ENCODE data around the gene MTERF4. TPM values are rescaled to one million over a fixed set of nuclear protein-coding genes. Genes with fewer than 3 reads are reported as not detected.
A peak's percentile ranks its signal among the peaks of the same experiment; 100 is the strongest.

Gene MTERF4
- total RNA-seq, 1 donor from 2014 or later: 63.5 TPM

- no peaks in the 10 kb centered on the region for H3K36me3 Mint-ChIP-seq (ENCODE audit: unreplicated experiment)
Measured at GRCh38 chr2:241142063-241142462, 40.0 kb upstream of the MTERF4 start.

GRCh38 chr2:241141214-241141770, 39.2 kb upstream of the MTERF4 start:
- Mint-ChIP-seq H3K4me1 (ENCODE audit: low read depth, unreplicated experiment) (no peaks in the 10 kb centered on the region), H3K36me3 (ENCODE audit: unreplicated experiment) (no peaks in the 10 kb centered on the region), H3K4me3 (ENCODE audit: unreplicated experiment) (no peak overlapping the region), H3K9me3 (ENCODE audit: unreplicated experiment) (peaks cover 4% of the 10 kb centered on the region), H3K27ac (ENCODE audit: unreplicated experiment) (no peak overlapping the region), H3K27me3 (ENCODE audit: unreplicated experiment) (peaks cover 7% of the 10 kb centered on the region)
- DNase-seq: no peak
- no peak for TF ChIP-seq CTCF (IDR thresholded peaks at IDR 0.05; ENCODE audit: partially characterized antibody, unreplicated experiment)

More at GRCh38 chr2:241142063-241142462, 40.0 kb upstream of the MTERF4 start:
- TF ChIP-seq CTCF (IDR thresholded peaks at IDR 0.05; ENCODE audit: partially characterized antibody, unreplicated experiment): no peak
- Mint-ChIP-seq H3K4me3 (ENCODE audit: unreplicated experiment) (no peak overlapping the region), H3K4me1 (ENCODE audit: low read depth, unreplicated experiment) (no peaks in the 10 kb centered on the region), H3K9me3 (ENCODE audit: unreplicated experiment) (peaks cover 4% of the 10 kb centered on the region), H3K27me3 (ENCODE audit: unreplicated experiment) (peaks cover 7% of the 10 kb centered on the region), H3K27ac (ENCODE audit: unreplicated experiment) (peak overlapping the region; percentile 62)
- no peak for DNase-seq

GRCh38 chr2:241140445-241140840, 38.4 kb upstream of the MTERF4 start:
- Mint-ChIP-seq H3K9me3 (ENCODE audit: unreplicated experiment) (peaks cover 4% of the 10 kb centered on the region), H3K27ac (ENCODE audit: unreplicated experiment) (no peak overlapping the region), H3K36me3 (ENCODE audit: unreplicated experiment) (no peaks in the 10 kb centered on the region), H3K27me3 (ENCODE audit: unreplicated experiment) (peaks cover 7% of the 10 kb centered on the region), H3K4me1 (ENCODE audit: low read depth, unreplicated experiment) (no peaks in the 10 kb centered on the region), H3K4me3 (ENCODE audit: unreplicated experiment) (no peak overlapping the region)
- DNase-seq: no peak
- no peak for TF ChIP-seq CTCF (IDR thresholded peaks at IDR 0.05; ENCODE audit: partially characterized antibody, unreplicated experiment)

GRCh38 chr2:241139531-241140444, 37.7 kb upstream of the MTERF4 start:
- TF ChIP-seq CTCF (IDR thresholded peaks at IDR 0.05; ENCODE audit: partially characterized antibody, unreplicated experiment): no peak
- no peaks in the 10 kb centered on the region for H3K4me1 Mint-ChIP-seq (ENCODE audit: low read depth, unreplicated experiment)
- H3K4me3 Mint-ChIP-seq (ENCODE audit: unreplicated experiment): no peak overlapping the region
- no peak overlapping the region for H3K27ac Mint-ChIP-seq (ENCODE audit: unreplicated experiment)
- H3K9me3 Mint-ChIP-seq (ENCODE audit: unreplicated experiment): peaks cover 4% of the 10 kb centered on the region
- no peak for DNase-seq
- no peaks in the 10 kb centered on the region for H3K36me3 Mint-ChIP-seq (ENCODE audit: unreplicated experiment)
- H3K27me3 Mint-ChIP-seq (ENCODE audit: unreplicated experiment): peaks cover 7% of the 10 kb centered on the region

- Mint-ChIP-seq H3K4me3 (ENCODE audit: unreplicated experiment) (no peak overlapping the region), H3K4me1 (ENCODE audit: low read depth, unreplicated experiment) (no peaks in the 10 kb centered on the region), H3K27me3 (ENCODE audit: unreplicated experiment) (peaks cover 7% of the 10 kb centered on the region), H3K36me3 (ENCODE audit: unreplicated experiment) (no peaks in the 10 kb centered on the region), H3K9me3 (ENCODE audit: unreplicated experiment) (peaks cover 4% of the 10 kb centered on the region), H3K27ac (ENCODE audit: unreplicated experiment) (no peak overlapping the region)
- DNase-seq: no peak
- TF ChIP-seq CTCF (IDR thresholded peaks at IDR 0.05; ENCODE audit: partially characterized antibody, unreplicated experiment): no peak
Measured at GRCh38 chr2:241138471-241138870, 36.4 kb upstream of the MTERF4 start.
